ENCODE measurements around the gene BEND7. TPM values are rescaled to one million over a fixed set of nuclear protein-coding genes. Genes with fewer than 3 reads are reported as not detected.

BEND7 gene
- total and polyA plus RNA-seq, 2 of the 13 experiments (the other 11 are each of a cell fraction or from before 2014, with no cell fraction given): 14.1 to 17.1 TPM

DNA sequence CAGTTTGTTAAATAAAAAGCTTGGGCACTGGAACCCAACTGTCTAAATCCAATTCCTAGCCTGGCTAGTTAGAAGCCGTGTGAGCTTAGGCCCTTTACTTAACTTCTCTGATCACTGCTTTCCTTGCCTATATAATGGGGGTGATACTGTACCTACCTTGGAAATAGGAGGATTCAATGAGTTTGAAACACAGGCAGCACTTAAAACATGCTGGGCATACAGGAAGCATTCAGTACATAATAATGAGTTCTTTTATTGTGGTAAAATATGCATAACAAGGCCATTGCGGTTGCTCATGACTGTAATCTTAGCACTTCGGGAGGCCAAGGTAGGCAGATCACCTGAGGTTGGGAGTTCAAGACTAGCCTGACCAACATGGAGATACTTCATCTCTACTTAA, 133.3 kb downstream of the BEND7 start (continued):
- TF ChIP-seq, protein P1, sequence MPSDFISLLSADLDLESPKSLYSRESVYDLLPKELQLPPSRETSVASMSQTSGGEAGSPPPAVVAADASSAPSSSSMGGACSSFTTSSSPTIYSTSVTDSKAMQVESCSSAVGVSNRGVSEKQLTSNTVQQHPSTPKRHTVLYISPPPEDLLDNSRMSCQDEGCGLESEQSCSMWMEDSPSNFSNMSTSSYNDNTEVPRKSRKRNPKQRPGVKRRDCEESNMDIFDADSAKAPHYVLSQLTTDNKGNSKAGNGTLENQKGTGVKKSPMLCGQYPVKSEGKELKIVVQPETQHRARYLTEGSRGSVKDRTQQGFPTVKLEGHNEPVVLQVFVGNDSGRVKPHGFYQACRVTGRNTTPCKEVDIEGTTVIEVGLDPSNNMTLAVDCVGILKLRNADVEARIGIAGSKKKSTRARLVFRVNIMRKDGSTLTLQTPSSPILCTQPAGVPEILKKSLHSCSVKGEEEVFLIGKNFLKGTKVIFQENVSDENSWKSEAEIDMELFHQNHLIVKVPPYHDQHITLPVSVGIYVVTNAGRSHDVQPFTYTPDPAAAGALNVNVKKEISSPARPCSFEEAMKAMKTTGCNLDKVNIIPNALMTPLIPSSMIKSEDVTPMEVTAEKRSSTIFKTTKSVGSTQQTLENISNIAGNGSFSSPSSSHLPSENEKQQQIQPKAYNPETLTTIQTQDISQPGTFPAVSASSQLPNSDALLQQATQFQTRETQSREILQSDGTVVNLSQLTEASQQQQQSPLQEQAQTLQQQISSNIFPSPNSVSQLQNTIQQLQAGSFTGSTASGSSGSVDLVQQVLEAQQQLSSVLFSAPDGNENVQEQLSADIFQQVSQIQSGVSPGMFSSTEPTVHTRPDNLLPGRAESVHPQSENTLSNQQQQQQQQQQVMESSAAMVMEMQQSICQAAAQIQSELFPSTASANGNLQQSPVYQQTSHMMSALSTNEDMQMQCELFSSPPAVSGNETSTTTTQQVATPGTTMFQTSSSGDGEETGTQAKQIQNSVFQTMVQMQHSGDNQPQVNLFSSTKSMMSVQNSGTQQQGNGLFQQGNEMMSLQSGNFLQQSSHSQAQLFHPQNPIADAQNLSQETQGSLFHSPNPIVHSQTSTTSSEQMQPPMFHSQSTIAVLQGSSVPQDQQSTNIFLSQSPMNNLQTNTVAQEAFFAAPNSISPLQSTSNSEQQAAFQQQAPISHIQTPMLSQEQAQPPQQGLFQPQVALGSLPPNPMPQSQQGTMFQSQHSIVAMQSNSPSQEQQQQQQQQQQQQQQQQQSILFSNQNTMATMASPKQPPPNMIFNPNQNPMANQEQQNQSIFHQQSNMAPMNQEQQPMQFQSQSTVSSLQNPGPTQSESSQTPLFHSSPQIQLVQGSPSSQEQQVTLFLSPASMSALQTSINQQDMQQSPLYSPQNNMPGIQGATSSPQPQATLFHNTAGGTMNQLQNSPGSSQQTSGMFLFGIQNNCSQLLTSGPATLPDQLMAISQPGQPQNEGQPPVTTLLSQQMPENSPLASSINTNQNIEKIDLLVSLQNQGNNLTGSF (CRISPR knock-in tag; IDR thresholded peaks at IDR 0.05): no peak
- no peak for TF ChIP-seq CCAR2 (optimal IDR thresholded peaks at IDR 0.05; ENCODE audit: low read depth, low read length)
- no peak for TF ChIP-seq RARG (CRISPR knock-in tag; IDR thresholded peaks at IDR 0.05; ENCODE audit: low read depth)
- TF ChIP-seq, protein P2, sequence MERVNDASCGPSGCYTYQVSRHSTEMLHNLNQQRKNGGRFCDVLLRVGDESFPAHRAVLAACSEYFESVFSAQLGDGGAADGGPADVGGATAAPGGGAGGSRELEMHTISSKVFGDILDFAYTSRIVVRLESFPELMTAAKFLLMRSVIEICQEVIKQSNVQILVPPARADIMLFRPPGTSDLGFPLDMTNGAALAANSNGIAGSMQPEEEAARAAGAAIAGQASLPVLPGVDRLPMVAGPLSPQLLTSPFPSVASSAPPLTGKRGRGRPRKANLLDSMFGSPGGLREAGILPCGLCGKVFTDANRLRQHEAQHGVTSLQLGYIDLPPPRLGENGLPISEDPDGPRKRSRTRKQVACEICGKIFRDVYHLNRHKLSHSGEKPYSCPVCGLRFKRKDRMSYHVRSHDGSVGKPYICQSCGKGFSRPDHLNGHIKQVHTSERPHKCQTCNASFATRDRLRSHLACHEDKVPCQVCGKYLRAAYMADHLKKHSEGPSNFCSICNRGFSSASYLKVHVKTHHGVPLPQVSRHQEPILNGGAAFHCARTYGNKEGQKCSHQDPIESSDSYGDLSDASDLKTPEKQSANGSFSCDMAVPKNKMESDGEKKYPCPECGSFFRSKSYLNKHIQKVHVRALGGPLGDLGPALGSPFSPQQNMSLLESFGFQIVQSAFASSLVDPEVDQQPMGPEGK (CRISPR knock-in tag; IDR thresholded peaks at IDR 0.05): no peak
- TF ChIP-seq SP4 (CRISPR knock-in tag; IDR thresholded peaks at IDR 0.05): no peak
- TF ChIP-seq ZSCAN31 (CRISPR knock-in tag; IDR thresholded peaks at IDR 0.05; ENCODE audit: low read depth): no peak

All from HepG2 (cell line).